Effector CD8-positive, alpha-beta T cell (primary cell): Measurements from ENCODE around the gene OR7C1.
"Not testable (repeated sequence)": the region's sequence is repeated elsewhere in the genome, so short reads cannot be mapped to it uniquely, and the experiment has no call there.

ENCODE experiments used
- DNase-seq: peaks from one replicate; lab custom pipeline; 2025; lab: John Stamatoyannopoulos, UW
- total RNA-seq, 4 experiments: gene quantifications; one replicate each; lab custom pipeline; 2026; lab: John Stamatoyannopoulos, UW

Gene OR7C1
- 0 to 0.18 (median 0.09) reads per million in 4 experiments for total RNA-seq

DNA sequence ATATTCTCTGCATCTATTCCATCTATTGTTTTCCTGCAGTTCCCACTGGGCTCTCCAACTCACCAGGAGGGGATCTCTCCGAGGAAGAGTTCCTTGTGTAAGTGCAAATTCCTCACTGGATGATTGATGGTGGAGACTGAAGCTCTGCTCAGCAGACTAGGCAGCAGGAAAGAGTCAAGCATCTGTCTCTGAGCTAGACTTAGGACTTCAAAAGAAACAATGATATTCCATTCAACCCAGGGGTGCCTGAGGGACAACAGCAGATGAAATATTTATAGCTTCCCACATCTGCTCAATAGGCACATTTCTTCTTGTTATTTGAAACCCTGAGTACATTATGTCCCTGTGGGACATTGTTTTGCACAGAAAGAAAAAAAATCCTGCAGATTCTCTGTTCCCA lies at the start of gene OR7C1, which contains the start of gene OR7A5:
OR7C1 (minus strand) TSS at position 175 of the 400 bp plus-strand sequence. CDS start 35,049 bp downstream, outside the sequence.
OR7A5 (minus strand) TSS at position 175 of the 400 bp plus-strand sequence. CDS start 6,944 bp downstream, outside the sequence.
- no peak for DNase-seq

GRCh38 chr19:14871619-14872230 lies 36.7 kb upstream of the OR7C1 start:
- DNase-seq = no peak

DNA sequence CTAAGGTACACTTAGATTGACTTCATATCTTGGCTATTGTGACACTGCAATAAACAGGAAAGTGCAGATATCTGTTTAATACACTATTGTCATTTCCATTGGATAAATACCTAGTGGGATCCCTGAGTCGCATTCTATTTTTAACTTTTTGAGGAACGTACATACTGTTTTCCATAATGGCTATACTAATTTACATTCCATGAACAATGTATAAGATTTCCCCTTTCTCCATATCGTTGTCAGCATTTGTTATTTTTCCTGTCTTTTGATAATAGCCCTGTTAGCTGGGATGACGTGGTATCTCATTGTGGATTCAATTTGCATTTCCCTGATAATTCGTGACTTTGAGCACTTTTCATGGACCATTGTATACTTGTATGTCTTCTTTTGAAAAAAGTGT lies 33.5 kb upstream of the OR7C1 start:
- no peak for DNase-seq

GRCh38 chr19:14848822-14849221 lies 13.8 kb upstream of the OR7C1 start, which contains the start of gene OR7A10:
TSS of gene OR7A10 (minus strand) at chr19:14848922. CDS start at chr19:14841877, 7,045 bp downstream.
- DNase-seq = no peak

DNA sequence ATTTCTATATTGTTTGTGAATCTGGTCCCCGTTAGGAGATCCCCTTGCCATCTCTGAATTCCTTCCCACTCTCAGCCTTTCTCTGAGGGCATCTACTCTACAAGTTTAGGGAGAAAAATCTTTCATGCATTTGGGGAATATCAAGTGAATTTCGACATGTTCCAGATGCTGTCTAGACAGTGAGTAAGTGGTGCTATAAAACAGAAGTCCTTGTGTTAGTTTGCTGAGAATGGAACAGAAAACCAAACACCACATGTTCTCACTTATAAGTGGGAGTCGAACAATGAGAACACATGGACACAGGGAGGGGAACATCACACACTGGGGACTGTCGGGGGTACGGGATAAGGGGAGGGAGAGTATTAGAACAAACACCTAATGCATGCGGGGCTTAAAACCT lies 8.6 kb upstream of the OR7C1 start:
- DNase-seq = no peak

DNA sequence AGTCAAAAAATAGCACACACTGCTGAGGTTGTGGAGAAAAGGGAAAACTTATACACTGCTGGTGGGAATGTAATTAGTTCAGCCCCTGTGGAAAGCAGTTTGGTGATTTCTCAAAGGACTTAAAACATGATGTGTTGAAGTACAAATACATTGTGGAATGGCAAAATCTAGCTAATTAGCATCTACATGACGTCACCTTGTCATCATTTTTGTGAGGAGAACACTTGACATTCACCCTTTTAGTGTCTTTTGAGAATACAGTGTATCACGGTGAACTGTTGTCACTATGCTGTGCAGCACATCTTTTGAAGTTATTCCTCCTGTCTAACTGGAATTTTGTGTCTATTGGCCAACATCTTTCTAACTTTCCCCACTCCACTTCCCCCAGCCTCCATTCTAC lies 8.2 kb upstream of the OR7C1 start:
- DNase-seq = no peak

- DNase-seq = no peak
These were observed 5.2 kb upstream of the OR7C1 start for GRCh38 chr19:14840206-14840605.

- no peak for DNase-seq
These were observed 2.4 kb upstream of the OR7C1 start for GRCh38 chr19:14837391-14837790.

GRCh38 chr19:14830702-14831101 lies 4.3 kb downstream of the OR7C1 start:
- DNase-seq = no peak

DNA sequence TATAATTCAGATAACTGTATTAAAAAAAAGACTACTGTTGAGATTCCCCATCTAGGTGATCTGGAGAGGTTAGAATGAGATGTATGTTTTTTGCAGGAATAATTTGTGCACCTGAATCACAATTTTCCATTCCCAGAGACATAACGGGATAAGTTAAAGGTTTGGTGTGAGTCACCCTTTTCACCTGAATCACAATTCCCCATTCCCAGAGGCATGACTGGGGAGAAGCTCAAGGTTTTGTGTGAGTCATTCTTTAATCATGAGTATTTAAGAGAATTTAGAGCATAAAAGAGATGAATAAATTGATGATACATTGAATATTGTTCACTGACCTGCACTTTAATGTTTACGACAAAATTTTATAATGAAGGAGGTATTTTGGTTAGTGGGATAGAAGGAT lies 9.0 kb downstream of the OR7C1 start:
- no peak for DNase-seq

- no peak for DNase-seq
These were observed 13.0 kb downstream of the OR7C1 start for GRCh38 chr19:14821937-14822336.

- no peak for DNase-seq
These were observed 16.4 kb downstream of the OR7C1 start for GRCh38 chr19:14818588-14818987.

GRCh38 chr19:14817052-14817451 lies 17.9 kb downstream of the OR7C1 start:
- DNase-seq = no peak

GRCh38 chr19:14814982-14815652 lies 19.9 kb downstream of the OR7C1 start:
- no peak for DNase-seq

GRCh38 chr19:14809272-14810057 lies 25.5 kb downstream of the OR7C1 start:
- no peak for DNase-seq

DNA sequence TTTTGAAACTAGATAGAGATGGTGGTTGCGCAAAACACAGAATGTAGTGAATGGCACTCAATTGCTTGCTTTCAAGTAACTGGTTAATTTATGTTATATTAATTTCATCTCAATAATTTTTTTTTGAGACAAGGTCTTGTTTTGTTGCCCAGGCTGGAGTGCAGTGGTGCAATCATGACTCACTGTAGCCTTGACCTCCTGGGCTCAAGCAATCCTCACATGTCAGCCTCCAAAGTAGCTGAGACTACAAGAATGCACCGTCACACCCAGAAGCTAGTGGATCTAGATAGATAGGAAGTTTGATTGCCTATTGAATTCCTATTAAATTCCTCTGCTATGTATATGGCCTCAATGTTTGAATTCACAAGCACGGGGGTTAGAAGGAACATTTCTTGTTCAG lies 30.2 kb downstream of the OR7C1 start:
- DNase-seq = no peak

GRCh38 chr19:14798760-14799159 lies 36.2 kb downstream of the OR7C1 start:
- no peak for DNase-seq

DNA sequence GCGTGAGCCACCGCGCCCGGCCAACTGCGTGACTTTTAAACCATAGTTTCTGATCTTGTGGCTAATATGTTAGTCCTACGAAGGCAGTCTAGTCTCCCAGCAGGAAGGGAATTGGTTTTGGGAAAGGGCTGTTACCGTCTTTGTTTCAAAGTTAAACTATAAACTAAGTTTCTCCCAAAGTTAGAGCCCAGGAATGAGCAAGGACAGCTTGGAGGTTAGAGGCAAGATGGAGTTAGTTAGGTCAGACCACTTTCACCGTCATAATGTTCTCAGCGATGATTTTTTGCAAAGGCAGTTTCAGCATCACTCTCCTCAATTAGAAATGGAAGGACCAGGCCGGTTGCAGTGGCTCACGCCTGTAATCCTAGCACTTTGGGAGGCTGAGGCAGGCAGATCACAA lies 39.0 kb downstream of the OR7C1 start:
- DNase-seq = no peak

GRCh38 chr19:14795078-14795721 lies 39.8 kb downstream of the OR7C1 start:
- no peak for DNase-seq

- not testable (repeated sequence) for DNase-seq
These were observed 42.7 kb downstream of the OR7C1 start for GRCh38 chr19:14792250-14792649.

DNA sequence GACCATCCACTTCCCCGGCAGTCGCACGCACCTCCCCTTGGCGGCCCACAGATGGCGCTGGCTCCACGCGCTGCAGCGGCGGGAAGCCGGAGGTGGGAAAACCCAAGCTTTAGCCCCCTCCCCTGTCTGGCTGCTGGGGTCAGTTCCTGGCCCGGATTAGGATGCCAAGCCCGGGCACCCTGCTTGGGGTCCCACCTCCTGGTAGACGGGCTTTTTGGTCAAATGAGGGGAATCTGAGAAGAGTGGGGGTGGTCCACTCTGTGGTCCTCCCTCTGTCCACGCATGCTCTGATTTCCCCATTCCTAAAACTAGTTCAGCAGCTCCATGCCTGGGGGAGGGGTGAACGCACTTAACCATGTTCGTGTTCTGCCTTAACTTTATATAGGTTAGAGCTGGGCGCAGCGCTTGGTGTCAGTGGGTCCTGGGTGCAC lies 48.5 kb downstream of the OR7C1 start:
- DNase-seq = no peak
